Endothelial cell of umbilical vein (primary cell): Measurements from ENCODE around the gene BMP8B. TPM values are rescaled to one million over a fixed set of nuclear protein-coding genes. Genes with fewer than 3 reads are reported as not detected.

Source experiments
- BruUV-seq: library from RNA; stranded (reverse); fragments of 400-500 nt; replicated peaks from 2 replicates; lab custom pipeline; 2021; lab: Mats Ljungman, UMichigan
- CTCF ChIA-PET: fragments of 300-600, 350-600 bp; sonication (Branson Sonifier 250); formaldehyde crosslinking; loops from one replicate; lab custom pipeline; 2021; ENCODE audit warnings: antibody characterized with exemption, inconsistent platforms; lab: Charles Lee
- POLR2A ChIA-PET: fragments of 300-600, 350-600 bp; sonication (Branson Sonifier 250); formaldehyde crosslinking; loops from one replicate; lab custom pipeline; 2021; ENCODE audit warnings: antibody characterized with exemption, inconsistent platforms; lab: Charles Lee
- DNase-seq: peaks from one replicate; pipeline ENCODE4 v3.0.0-alpha.2; 2011; ENCODE audit warnings: low read depth, low spot score
- FAIRE-seq: peaks from 2 replicates; lab custom pipeline; 2011; peaks lifted over from hg19 to GRCh38; lab: Jason Lieb, UNC
- H2AFZ ChIP-seq: 2 replicates; pipeline ENCODE4 v1.6.0; 2012; ENCODE audit warnings: low read depth, low read length, control low read depth, inconsistent platforms
- H3K27ac ChIP-seq: 2 replicates; pipeline ENCODE4 v1.5.1; 2011; ENCODE audit warnings: low read depth, mild to moderate bottlenecking, control low read depth, low read length, moderate library complexity; ENCODE audit not compliant: insufficient read depth
- H3K27me3 ChIP-seq, 2 experiments: 2 replicates each; pipeline versions ENCODE4 v1.6.0 to v1.6.1; 2011; ENCODE audit warnings: low read length in 2 of 2, mixed read lengths in 1 of 2; ENCODE audit not compliant: control insufficient read depth in 2 of 2, insufficient read depth in 2 of 2
- H3K36me3 ChIP-seq, 2 experiments: 2 replicates in 1 of 2; 3 replicates in 1 of 2; pipeline ENCODE4 v1.5.1; 2011; ENCODE audit warnings: low read length in 2 of 2, mild to moderate bottlenecking in 1 of 2, moderate library complexity in 1 of 2; ENCODE audit not compliant: control insufficient read depth in 2 of 2, insufficient read depth in 2 of 2; ENCODE audit errors: extremely low read depth in 1 of 2
- H3K4me1 ChIP-seq: 3 replicates; pipeline ENCODE4 v1.5.1; 2011; ENCODE audit warnings: mild to moderate bottlenecking, low read length; ENCODE audit not compliant: control insufficient read depth, insufficient read depth; ENCODE audit errors: extremely low read depth
- H3K4me2 ChIP-seq: 2 replicates; pipeline ENCODE4 v1.6.1; 2011; ENCODE audit warnings: low read length, control low read depth, mixed read lengths; ENCODE audit not compliant: insufficient read depth
- H3K4me3 ChIP-seq, 3 experiments: fragments of 200-600 bp in 1 of 3; sonication (generic), shearing (Covaris generic) in 1 of 3; replicated peaks in 1 of 3; 2 replicates each; pipeline ENCODE4 v1.5.1; 2011 to 2016; ENCODE audit warnings: control low read depth in 3 of 3, low read length in 3 of 3, mild to moderate bottlenecking in 2 of 3, inconsistent platforms in 1 of 3, low read depth in 1 of 3, moderate library complexity in 1 of 3; ENCODE audit not compliant: insufficient read depth in 1 of 3
- H3K79me2 ChIP-seq: 2 replicates; pipeline ENCODE4 v1.6.0; 2012; ENCODE audit warnings: low read length, inconsistent platforms; ENCODE audit not compliant: control insufficient read depth, insufficient read depth
- H3K9ac ChIP-seq: replicated peaks from 2 replicates; pipeline ENCODE3; 2011; ENCODE audit warnings: low read length, control low read depth; ENCODE audit not compliant: insufficient read depth; ENCODE audit errors: extremely low read depth
- H3K9me1 ChIP-seq: replicated peaks from 3 replicates; pipeline ENCODE4 v1.6.0; 2011; ENCODE audit warnings: mild to moderate bottlenecking, low read length; ENCODE audit not compliant: control insufficient read depth, insufficient read depth; ENCODE audit errors: extremely low read depth
- H3K9me3 ChIP-seq: replicated peaks from 2 replicates; pipeline ENCODE4 v1.5.1; 2012; ENCODE audit warnings: low read length, inconsistent platforms; ENCODE audit not compliant: control insufficient read depth, insufficient read depth
- H4K20me1 ChIP-seq: replicated peaks from 2 replicates; pipeline ENCODE3; 2011; ENCODE audit warnings: mild to moderate bottlenecking, low read length; ENCODE audit not compliant: control insufficient read depth, insufficient read depth; ENCODE audit errors: extremely low read depth
- EZH2 ChIP-seq: IDR thresholded peaks from 2 replicates; pipeline ENCODE4 v1.6.1; 2012; ENCODE audit warnings: borderline replicate concordance, low read depth, mild to moderate bottlenecking, moderate library complexity, low read length, inconsistent platforms; ENCODE audit not compliant: severe bottlenecking
- FOS ChIP-seq: IDR thresholded peaks from 2 replicates; pipeline ENCODE4 v1.6.1; 2011; ENCODE audit warnings: mild to moderate bottlenecking, low read length, moderate library complexity, borderline replicate concordance; ENCODE audit not compliant: insufficient read depth
- GATA2 ChIP-seq: IDR thresholded peaks from 2 replicates; pipeline ENCODE4 v1.7.0; 2011; ENCODE audit warnings: low read depth, mild to moderate bottlenecking, moderate library complexity, mixed read lengths, low read length; ENCODE audit not compliant: insufficient read length, insufficient read depth
- JUN ChIP-seq: IDR thresholded peaks from 2 replicates; pipeline ENCODE4 v1.6.1; 2011; ENCODE audit warnings: borderline replicate concordance, low read depth; ENCODE audit not compliant: insufficient read length, insufficient read depth
- MYC ChIP-seq: IDR thresholded peaks from one replicate; pipeline ENCODE4 v1.6.1; 2011; ENCODE audit warnings: mild to moderate bottlenecking, low read depth, low read length
- POLR2A ChIP-seq: IDR thresholded peaks from 2 replicates; pipeline ENCODE4 v1.6.1; 2012; ENCODE audit warnings: low read depth, mild to moderate bottlenecking, control low read depth, low read length
- POLR2AphosphoS5 ChIP-seq: IDR thresholded peaks from 2 replicates; pipeline ENCODE4 v1.6.1; 2012; ENCODE audit warnings: low read depth, mild to moderate bottlenecking, control low read depth, low read length, moderate library complexity; ENCODE audit not compliant: insufficient read depth
- dilution Hi-C: fragments of 300-500 bp; cut with MboI; formaldehyde crosslinking; loops from one replicate; pipeline ENCODE4 v1.15.0; 2019; ENCODE audit warnings: low sequenced_read_pairs; ENCODE audit not compliant: extremely low pct_ligation_motif_present
- intact Hi-C: fragments of 100-400 bp; cut with micrococcal nuclease; formaldehyde crosslinking; loops from one replicate; pipeline ENCODE4 v1.10.0; 2022
- polyA plus RNA-seq, 4 experiments: library from polyadenylated mRNA; depleted of rRNA in 3 of 4; stranded (reverse) in 3 of 4; unstranded in 1 of 4; fragments of >200 nt; gene quantifications; 2 replicates each; pipeline versions ENCODE4 v1.2.1 to v1.2.3, GENCODE V29; 2011 to 2012; ENCODE audit warnings: missing spikeins in 1 of 4
- total RNA-seq: library from RNA; stranded (reverse); gene quantifications from 2 replicates; pipeline ENCODE4 v1.2.3, GENCODE V29; 2021
- TF ChIP-seq, protein P1 (sequence below): IDR thresholded peaks from 2 replicates; pipeline ENCODE4 v1.6.1; 2011; ENCODE audit not compliant: insufficient read depth, insufficient read length
- TF ChIP-seq, protein P2 (sequence below), 2 donors: IDR thresholded peaks; 1 replicate in 1 of 2; 2 replicates in 1 of 2; pipeline ENCODE4 v1.5.1; 2011; ENCODE audit warnings: low read length in 2 of 2, mild to moderate bottlenecking in 2 of 2, moderate library complexity in 2 of 2, control low read depth in 1 of 2, inconsistent platforms in 1 of 2, low read depth in 1 of 2; ENCODE audit not compliant: insufficient read depth in 1 of 2; ENCODE audit errors: extremely low read depth in 1 of 2

Gene BMP8B
- total and polyA plus RNA-seq, 2 donors (not counting 3 experiments of a cell fraction or from before 2014, with no cell fraction given) = 0.07 TPM; not detected in 1

DNA sequence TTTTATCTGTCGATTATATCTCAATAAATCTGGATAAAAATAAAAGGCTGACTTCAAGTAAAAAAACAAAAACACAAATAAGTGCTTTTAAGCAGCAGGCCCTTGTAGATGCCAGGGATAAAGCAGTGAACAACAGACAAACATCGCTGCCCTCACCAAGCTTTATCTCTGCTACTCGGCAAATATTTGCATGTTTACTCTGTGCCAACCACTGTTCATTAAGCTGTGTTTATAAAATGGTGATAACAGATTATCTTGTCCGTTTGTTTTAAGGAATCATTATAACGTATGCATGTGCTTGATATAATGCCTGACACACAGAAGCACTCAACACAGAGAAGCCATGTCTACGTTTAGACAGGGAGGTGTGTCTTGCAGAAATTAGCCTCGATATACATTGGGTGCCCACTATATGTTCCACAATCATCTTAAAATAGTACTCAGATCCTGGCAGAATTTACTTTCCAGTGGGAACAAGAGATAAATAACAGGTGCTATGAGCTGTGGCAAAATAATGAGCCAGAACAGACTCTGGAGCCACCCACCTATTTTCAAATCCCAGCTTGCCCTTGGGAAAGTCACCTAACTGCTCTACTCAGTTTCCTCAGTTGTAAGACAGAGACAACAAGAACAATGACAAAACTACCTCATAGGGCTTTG is 47.4 kb upstream of the BMP8B start:
- Histone ChIP-seq H3K27me3 (no peaks in the 10 kb centered on the region), H3K9me3 (no peaks in the 10 kb centered on the region), H3K9ac (no peak overlapping the region), H2AFZ (no peak overlapping the region), H4K20me1 (no peaks in the 10 kb centered on the region), H3K79me2 (no peaks in the 10 kb centered on the region), H3K27ac (no peak overlapping the region), H3K4me1 (no peaks in the 10 kb centered on the region), H3K36me3 (peaks cover 3 to 8% of the 10 kb centered on the region in 2 experiments), H3K4me3 (no peak overlapping the region), H3K9me1 (no peaks in the 10 kb centered on the region), H3K4me2 (no peak overlapping the region)
- intact Hi-C loops (no loop called here), dilution Hi-C loops (no loop called here)
- ChIA-PET POLR2A (no interaction called here), CTCF (interaction anchor here (0.6 to 2.0 kb wide), 7 partner anchors 9 to 438 kb away, joined by 3 to 6 read pairs (median 5); partner anchors contain the start of gene MYCL)
- no TSS peak for BruUV-seq
- FAIRE-seq (no peak), DNase-seq (no peak)
- TF ChIP-seq, protein P1, sequence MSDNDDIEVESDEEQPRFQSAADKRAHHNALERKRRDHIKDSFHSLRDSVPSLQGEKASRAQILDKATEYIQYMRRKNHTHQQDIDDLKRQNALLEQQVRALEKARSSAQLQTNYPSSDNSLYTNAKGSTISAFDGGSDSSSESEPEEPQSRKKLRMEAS = no peak
- no peak for TF ChIP-seq GATA2

DNA sequence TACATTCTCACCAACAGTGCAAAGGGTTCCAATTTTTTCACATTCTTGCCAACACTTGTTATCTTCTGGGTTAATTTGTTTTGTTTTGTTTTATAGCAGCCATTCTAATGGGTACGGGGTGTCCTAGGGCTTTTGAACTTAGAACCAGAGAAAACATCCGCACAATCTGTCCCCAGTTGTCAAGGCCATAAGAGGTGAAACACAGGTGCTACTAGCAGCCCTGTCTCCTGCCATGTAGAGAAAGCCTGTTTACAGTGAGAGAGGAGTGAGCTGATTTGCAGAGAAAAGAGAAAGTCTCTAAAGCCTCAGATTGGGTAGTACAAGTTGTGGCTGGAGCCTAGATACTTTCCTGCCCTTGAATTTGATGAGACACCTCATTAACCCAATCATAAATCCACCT is 46.4 kb upstream of the BMP8B start:
- intact Hi-C loops (no loop called here), dilution Hi-C loops (no loop called here)
- Histone ChIP-seq H3K4me3 (no peak overlapping the region), H3K27me3 (no peaks in the 10 kb centered on the region), H3K9me3 (no peaks in the 10 kb centered on the region), H2AFZ (no peak overlapping the region), H3K9ac (no peak overlapping the region), H3K79me2 (no peaks in the 10 kb centered on the region), H3K36me3 (peaks cover 2 to 8% of the 10 kb centered on the region in 2 experiments), H3K4me1 (no peaks in the 10 kb centered on the region), H3K4me2 (no peak overlapping the region), H3K27ac (no peak overlapping the region), H4K20me1 (no peaks in the 10 kb centered on the region), H3K9me1 (no peaks in the 10 kb centered on the region)
- no TSS peak for BruUV-seq
- CTCF ChIA-PET = interaction anchor here (0.9 kb wide), 1 partner anchor 67 kb away, joined by 6 read pairs; no protein-coding TSS in a partner anchor
- TF ChIP-seq JUN = no peak
- no peak for TF ChIP-seq POLR2A
- TF ChIP-seq FOS = no peak
- no peak for TF ChIP-seq EZH2
- TF ChIP-seq POLR2AphosphoS5 = no peak
- no peak for TF ChIP-seq MYC
- TF ChIP-seq, protein P1 = no peak
- TF ChIP-seq, protein P2, sequence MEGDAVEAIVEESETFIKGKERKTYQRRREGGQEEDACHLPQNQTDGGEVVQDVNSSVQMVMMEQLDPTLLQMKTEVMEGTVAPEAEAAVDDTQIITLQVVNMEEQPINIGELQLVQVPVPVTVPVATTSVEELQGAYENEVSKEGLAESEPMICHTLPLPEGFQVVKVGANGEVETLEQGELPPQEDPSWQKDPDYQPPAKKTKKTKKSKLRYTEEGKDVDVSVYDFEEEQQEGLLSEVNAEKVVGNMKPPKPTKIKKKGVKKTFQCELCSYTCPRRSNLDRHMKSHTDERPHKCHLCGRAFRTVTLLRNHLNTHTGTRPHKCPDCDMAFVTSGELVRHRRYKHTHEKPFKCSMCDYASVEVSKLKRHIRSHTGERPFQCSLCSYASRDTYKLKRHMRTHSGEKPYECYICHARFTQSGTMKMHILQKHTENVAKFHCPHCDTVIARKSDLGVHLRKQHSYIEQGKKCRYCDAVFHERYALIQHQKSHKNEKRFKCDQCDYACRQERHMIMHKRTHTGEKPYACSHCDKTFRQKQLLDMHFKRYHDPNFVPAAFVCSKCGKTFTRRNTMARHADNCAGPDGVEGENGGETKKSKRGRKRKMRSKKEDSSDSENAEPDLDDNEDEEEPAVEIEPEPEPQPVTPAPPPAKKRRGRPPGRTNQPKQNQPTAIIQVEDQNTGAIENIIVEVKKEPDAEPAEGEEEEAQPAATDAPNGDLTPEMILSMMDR (IDR thresholded peaks at IDR 0.05; ENCODE audit: extremely low read depth in 1 of 2, insufficient read depth in 1 of 2, low read depth in 1 of 2, low read length in 2 of 2) = no peak
- no peak for TF ChIP-seq GATA2
- DNase-seq = no peak
- POLR2A ChIA-PET = no interaction called here
- FAIRE-seq = no peak
